Panc1 (cell line): ENCODE results near the gene KIF12.

Experiments used
- CTCF ChIP-seq: fragments of 450-650 bp; IDR thresholded peaks from 2 replicates; pipeline ENCODE4 v1.5.1; 2017; ENCODE audit warnings: mild to moderate bottlenecking
- POLR2AphosphoS5 ChIP-seq: IDR thresholded peaks from 2 replicates; pipeline ENCODE4 v1.6.1; 2012; ENCODE audit warnings: mild to moderate bottlenecking, low read depth, low read length, moderate library complexity

- no peak for TF ChIP-seq CTCF
- TF ChIP-seq POLR2AphosphoS5, result no peak
These were observed 37.1 kb downstream of the KIF12 start for GRCh38 chr9:114061830-114062474.
